K562 (cell line): ENCODE data around the gene TAF1B. TPM values are rescaled to one million over a fixed set of nuclear protein-coding genes. Genes with fewer than 3 reads are reported as not detected.

Source experiments
- ARNT ChIP-seq, 2 experiments: fragments of 450-650 bp; IDR thresholded peaks; 2 replicates each; pipeline ENCODE4 v1.6.1; 2016; ENCODE audit warnings: mild to moderate bottlenecking in 1 of 2
- BCL6 ChIP-seq: fragments of 250-450 bp; sonication (Bioruptor Pico); IDR thresholded peaks from 2 replicates; pipeline ENCODE4 v1.4.0; 2020
- CC2D1A ChIP-seq: fragments of 450-650 bp; IDR thresholded peaks from 2 replicates; pipeline ENCODE4 v1.6.1; 2017; ENCODE audit warnings: mild to moderate bottlenecking
- FOXA3 ChIP-seq, 2 experiments: fragments of 450-650 bp in 1 of 2; sonication (generic) in 1 of 2; formaldehyde crosslinking; IDR thresholded peaks in 1 of 2; conservative IDR thresholded peaks in 1 of 2; 2 replicates each; pipeline versions ENCODE4 v1.4.0 to v1.8.0; 2020 to 2022; ENCODE audit warnings: mild to moderate bottlenecking in 2 of 2, missing genetic modification reagents in 1 of 2
- IFI16 ChIP-seq: fragments of 250-450 bp; sonication (Bioruptor Pico); IDR thresholded peaks from 2 replicates; pipeline ENCODE4 v2.1.2; 2022; ENCODE audit warnings: mild to moderate bottlenecking, inconsistent platforms
- KDM1A ChIP-seq, 2 experiments: fragments of 450-650 bp; IDR thresholded peaks; 2 replicates each; pipeline ENCODE4 v1.6.1; 2016; ENCODE audit warnings: mild to moderate bottlenecking in 2 of 2
- NBN ChIP-seq: fragments of 450-650 bp; IDR thresholded peaks from 2 replicates; pipeline ENCODE4 v1.6.1; 2016; ENCODE audit warnings: low read depth, mild to moderate bottlenecking
- NFE2 ChIP-seq: IDR thresholded peaks from 2 replicates; pipeline ENCODE4 v1.6.1; 2014; ENCODE audit warnings: antibody characterized with exemption, low read depth
- NFIC ChIP-seq: fragments of 450-650 bp; IDR thresholded peaks from 2 replicates; pipeline ENCODE4 v1.6.1; 2017; ENCODE audit warnings: mild to moderate bottlenecking, inconsistent platforms
- POLR3A ChIP-seq: IDR thresholded peaks from 2 replicates; pipeline ENCODE4 v1.6.1; 2011; ENCODE audit warnings: borderline replicate concordance, mild to moderate bottlenecking, moderate library complexity; ENCODE audit not compliant: insufficient read length, insufficient read depth; ENCODE audit errors: extremely low read depth
- RBBP5 ChIP-seq: fragments of 200-600 bp; sonication (generic); IDR thresholded peaks from 2 replicates; pipeline ENCODE4 v1.6.1; 2012; ENCODE audit warnings: borderline replicate concordance, mild to moderate bottlenecking, low read length, control low read depth, inconsistent platforms; ENCODE audit not compliant: insufficient read depth, poor library complexity, severe bottlenecking
- TRIM24 ChIP-seq, 2 experiments: fragments of 450-650 bp; IDR thresholded peaks; 2 replicates each; pipeline ENCODE4 v1.6.1; 2016
- ZBTB17 ChIP-seq: fragments of 450-650 bp; formaldehyde crosslinking; IDR thresholded peaks from 2 replicates; pipeline ENCODE4 v1.4.0; 2020; ENCODE audit warnings: mild to moderate bottlenecking
- ZNF217 ChIP-seq: sonication (generic); formaldehyde crosslinking; IDR thresholded peaks from 2 replicates; pipeline ENCODE4 v1.8.0; 2022; ENCODE audit warnings: mild to moderate bottlenecking, missing genetic modification reagents
- ZNF239 ChIP-seq: fragments of 250-450 bp; sonication (Bioruptor Pico); IDR thresholded peaks from 2 replicates; pipeline ENCODE4 v1.4.0; 2020; ENCODE audit warnings: mild to moderate bottlenecking
- polyA plus RNA-seq, 8 experiments: library from polyadenylated mRNA; depleted of rRNA in 4 of 8; stranded (reverse) in 5 of 8; unstranded in 3 of 8; fragments of >200 nt; fragmentation: Nextera tagmentation in 2 of 8; fragmentation: Illumina TruSeq in 1 of 8; extraction: Ambion mirVana in 2 of 8; extraction: Trizol in 1 of 8; gene quantifications; 2 replicates each; pipeline versions ENCODE4 v1.2.1 to v1.2.3, GENCODE V29; 2011 to 2014; ENCODE audit warnings: inconsistent platforms in 1 of 8, missing spikeins in 1 of 8
- total RNA-seq, 7 experiments: library from RNA; depleted of rRNA in 6 of 7; stranded (reverse); fragments of >200 nt in 6 of 7; fragmentation: Illumina TruSeq in 2 of 7; extraction: Trizol in 2 of 7; gene quantifications; 2 replicates each; pipeline versions ENCODE4 v1.2.1 to v1.2.3, GENCODE V29; 2011 to 2021; ENCODE audit warnings: low replicate concordance in 1 of 7
- TF ChIP-seq, protein P1 (sequence below): sonication (generic); formaldehyde crosslinking; IDR thresholded peaks from 2 replicates; pipeline ENCODE4 v1.8.1; 2023; ENCODE audit warnings: mild to moderate bottlenecking, missing genetic modification reagents
- TF ChIP-seq, protein P2 (sequence below): fragments of 250-450 bp; sonication (Bioruptor Pico); IDR thresholded peaks from 2 replicates; pipeline ENCODE4 v1.8.0; 2022; ENCODE audit warnings: inconsistent platforms, mild to moderate bottlenecking, moderate library complexity, borderline replicate concordance
- TF ChIP-seq, protein P3 (sequence below): fragments of 450-650 bp; IDR thresholded peaks from 2 replicates; pipeline ENCODE4 v1.6.1; 2014; ENCODE audit warnings: low read depth, mild to moderate bottlenecking, moderate library complexity, borderline replicate concordance
- TF ChIP-seq, protein P4 (sequence below): fragments of 450-650 bp; IDR thresholded peaks from 2 replicates; pipeline ENCODE4 v1.6.1; 2016; ENCODE audit warnings: borderline replicate concordance

TAF1B gene
- total and polyA plus RNA-seq, 9 of the 15 experiments (the other 6 are each of a cell fraction or from before 2014, with no cell fraction given): 8.8 to 25.1 (median 17.3) TPM

DNA sequence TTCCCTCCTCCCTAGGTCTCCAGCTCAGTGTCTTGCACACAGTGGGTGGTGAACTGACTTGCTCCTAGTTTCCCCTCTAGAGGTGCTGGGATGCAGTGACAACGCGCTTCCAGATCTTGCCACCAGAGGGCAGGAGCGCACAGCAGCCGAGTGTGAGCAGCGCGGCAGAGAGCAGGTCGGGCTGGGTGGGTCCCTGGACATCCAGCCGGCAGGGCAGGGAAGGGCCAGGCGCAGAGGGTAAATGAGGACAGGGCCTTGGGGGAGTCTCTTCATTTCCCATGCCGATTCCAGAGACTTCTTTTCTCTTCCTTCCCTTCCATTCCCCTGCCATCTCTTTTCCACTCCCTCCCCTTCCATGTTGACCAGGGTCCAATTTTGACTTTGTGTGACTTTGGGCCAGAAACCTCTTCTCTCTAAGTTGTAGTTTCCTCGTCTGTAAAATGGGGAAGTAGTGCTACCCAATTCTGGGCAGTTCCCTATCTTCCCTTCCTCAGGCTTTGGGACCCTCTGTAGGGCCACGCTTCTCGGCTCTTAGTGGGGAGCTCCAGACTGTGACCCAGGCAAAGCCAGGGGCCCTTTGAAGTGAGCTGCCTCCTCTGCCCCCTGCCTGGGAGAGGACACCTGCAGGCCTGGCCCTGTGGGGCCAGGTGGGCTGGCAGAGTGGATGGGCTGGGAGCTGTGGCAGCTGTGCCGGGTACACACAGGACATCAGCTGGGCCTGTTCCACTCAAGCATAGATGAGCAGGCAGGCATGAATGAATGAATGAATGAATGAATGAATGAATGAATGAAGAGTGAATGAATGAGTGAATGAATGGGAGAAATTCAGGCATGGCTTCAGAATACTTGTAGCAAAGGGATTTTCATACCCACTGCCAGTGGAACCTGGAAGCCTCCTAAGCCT lies 43.3 kb upstream of the TAF1B start (continued):
- TF ChIP-seq, protein P1, sequence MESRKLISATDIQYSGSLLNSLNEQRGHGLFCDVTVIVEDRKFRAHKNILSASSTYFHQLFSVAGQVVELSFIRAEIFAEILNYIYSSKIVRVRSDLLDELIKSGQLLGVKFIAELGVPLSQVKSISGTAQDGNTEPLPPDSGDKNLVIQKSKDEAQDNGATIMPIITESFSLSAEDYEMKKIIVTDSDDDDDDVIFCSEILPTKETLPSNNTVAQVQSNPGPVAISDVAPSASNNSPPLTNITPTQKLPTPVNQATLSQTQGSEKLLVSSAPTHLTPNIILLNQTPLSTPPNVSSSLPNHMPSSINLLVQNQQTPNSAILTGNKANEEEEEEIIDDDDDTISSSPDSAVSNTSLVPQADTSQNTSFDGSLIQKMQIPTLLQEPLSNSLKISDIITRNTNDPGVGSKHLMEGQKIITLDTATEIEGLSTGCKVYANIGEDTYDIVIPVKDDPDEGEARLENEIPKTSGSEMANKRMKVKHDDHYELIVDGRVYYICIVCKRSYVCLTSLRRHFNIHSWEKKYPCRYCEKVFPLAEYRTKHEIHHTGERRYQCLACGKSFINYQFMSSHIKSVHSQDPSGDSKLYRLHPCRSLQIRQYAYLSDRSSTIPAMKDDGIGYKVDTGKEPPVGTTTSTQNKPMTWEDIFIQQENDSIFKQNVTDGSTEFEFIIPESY: peak; percentile 70
- TF ChIP-seq ZBTB17 (CRISPR knock-in tag) (no peak), BCL6 (CRISPR knock-in tag) (no peak), ARNT (IDR thresholded peaks at IDR 0.05) (no peak), TRIM24 (IDR thresholded peaks at IDR 0.05) (no peak), FOXA3 (CRISPR knock-in tag; conservative IDR thresholded peaks at IDR 0.05 in 1 of 2, IDR thresholded peaks at IDR 0.05 in 1 of 2) (no peak), ZNF217 (no peak), POLR3A (no peak), RBBP5 (peak; percentile 61), NFIC (no peak), NFE2 (peak; percentile 56), ZNF239 (CRISPR knock-in tag) (no peak), CC2D1A (peak; percentile 81), NBN (no peak), IFI16 (CRISPR knock-in tag) (no peak), KDM1A (IDR thresholded peaks at IDR 0.05) (peak; percentile 70 to 79; a peak in 3 of 4 replicates)
- TF ChIP-seq, protein P2, sequence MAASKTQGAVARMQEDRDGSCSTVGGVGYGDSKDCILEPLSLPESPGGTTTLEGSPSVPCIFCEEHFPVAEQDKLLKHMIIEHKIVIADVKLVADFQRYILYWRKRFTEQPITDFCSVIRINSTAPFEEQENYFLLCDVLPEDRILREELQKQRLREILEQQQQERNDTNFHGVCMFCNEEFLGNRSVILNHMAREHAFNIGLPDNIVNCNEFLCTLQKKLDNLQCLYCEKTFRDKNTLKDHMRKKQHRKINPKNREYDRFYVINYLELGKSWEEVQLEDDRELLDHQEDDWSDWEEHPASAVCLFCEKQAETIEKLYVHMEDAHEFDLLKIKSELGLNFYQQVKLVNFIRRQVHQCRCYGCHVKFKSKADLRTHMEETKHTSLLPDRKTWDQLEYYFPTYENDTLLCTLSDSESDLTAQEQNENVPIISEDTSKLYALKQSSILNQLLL: no peak
- TF ChIP-seq, protein P3, sequence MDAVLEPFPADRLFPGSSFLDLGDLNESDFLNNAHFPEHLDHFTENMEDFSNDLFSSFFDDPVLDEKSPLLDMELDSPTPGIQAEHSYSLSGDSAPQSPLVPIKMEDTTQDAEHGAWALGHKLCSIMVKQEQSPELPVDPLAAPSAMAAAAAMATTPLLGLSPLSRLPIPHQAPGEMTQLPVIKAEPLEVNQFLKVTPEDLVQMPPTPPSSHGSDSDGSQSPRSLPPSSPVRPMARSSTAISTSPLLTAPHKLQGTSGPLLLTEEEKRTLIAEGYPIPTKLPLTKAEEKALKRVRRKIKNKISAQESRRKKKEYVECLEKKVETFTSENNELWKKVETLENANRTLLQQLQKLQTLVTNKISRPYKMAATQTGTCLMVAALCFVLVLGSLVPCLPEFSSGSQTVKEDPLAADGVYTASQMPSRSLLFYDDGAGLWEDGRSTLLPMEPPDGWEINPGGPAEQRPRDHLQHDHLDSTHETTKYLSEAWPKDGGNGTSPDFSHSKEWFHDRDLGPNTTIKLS: no peak
- TF ChIP-seq, protein P4, sequence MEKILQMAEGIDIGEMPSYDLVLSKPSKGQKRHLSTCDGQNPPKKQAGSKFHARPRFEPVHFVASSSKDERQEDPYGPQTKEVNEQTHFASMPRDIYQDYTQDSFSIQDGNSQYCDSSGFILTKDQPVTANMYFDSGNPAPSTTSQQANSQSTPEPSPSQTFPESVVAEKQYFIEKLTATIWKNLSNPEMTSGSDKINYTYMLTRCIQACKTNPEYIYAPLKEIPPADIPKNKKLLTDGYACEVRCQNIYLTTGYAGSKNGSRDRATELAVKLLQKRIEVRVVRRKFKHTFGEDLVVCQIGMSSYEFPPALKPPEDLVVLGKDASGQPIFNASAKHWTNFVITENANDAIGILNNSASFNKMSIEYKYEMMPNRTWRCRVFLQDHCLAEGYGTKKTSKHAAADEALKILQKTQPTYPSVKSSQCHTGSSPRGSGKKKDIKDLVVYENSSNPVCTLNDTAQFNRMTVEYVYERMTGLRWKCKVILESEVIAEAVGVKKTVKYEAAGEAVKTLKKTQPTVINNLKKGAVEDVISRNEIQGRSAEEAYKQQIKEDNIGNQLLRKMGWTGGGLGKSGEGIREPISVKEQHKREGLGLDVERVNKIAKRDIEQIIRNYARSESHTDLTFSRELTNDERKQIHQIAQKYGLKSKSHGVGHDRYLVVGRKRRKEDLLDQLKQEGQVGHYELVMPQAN: no peak
